Panc1 (cell line): ENCODE measurements around the gene WDR5B. TPM values are rescaled to one million over a fixed set of nuclear protein-coding genes. Genes with fewer than 3 reads are reported as not detected.
A peak's percentile ranks its signal among the peaks of the same experiment; 100 is the strongest.

Source experiments
- ATAC-seq: fragments of 200-7000 bp; cut with Tn5 transposase; 2 replicates; pipeline ENCODE4 v1.9.1; 2020; ENCODE audit warnings: mild to moderate bottlenecking, moderate library complexity
- BruUV-seq: library from RNA; stranded (reverse); fragments of 400-500 nt; replicated peaks from 2 replicates; lab custom pipeline; 2021; lab: Mats Ljungman, UMichigan
- CTCF ChIA-PET: fragments of 300-600 bp; sonication (Branson Sonifier 250); formaldehyde crosslinking; loops from one replicate; lab custom pipeline; 2022; ENCODE audit warnings: antibody characterized with exemption; lab: Charles Lee
- POLR2A ChIA-PET: fragments of 300-600 bp; sonication (Branson Sonifier 250); formaldehyde crosslinking; loops from one replicate; lab custom pipeline; 2022; ENCODE audit warnings: antibody characterized with exemption; lab: Charles Lee
- DNase-seq: peaks from one replicate; pipeline ENCODE4 v3.0.0-alpha.2; 2010; ENCODE audit warnings: low read depth, low spot score
- H3K27ac ChIP-seq: 2 replicates; pipeline ENCODE4 v1.5.1; 2011; ENCODE audit warnings: mild to moderate bottlenecking, low read length, inconsistent platforms
- H3K27me3 ChIP-seq: fragments of 200-500 bp; sonication (Bioruptor generic); 2 replicates; pipeline ENCODE4 v1.6.0; 2014; ENCODE audit warnings: low read length, inconsistent platforms; ENCODE audit not compliant: control insufficient read depth, insufficient read depth
- H3K36me3 ChIP-seq: fragments of 200-500 bp; sonication (Bioruptor generic); 2 replicates; pipeline ENCODE4 v1.5.1; 2014; ENCODE audit warnings: inconsistent platforms, mild to moderate bottlenecking, low read length, moderate library complexity; ENCODE audit not compliant: control insufficient read depth, insufficient read depth
- H3K4me1 ChIP-seq: 2 replicates; pipeline ENCODE4 v1.5.1; 2011; ENCODE audit warnings: inconsistent platforms, mild to moderate bottlenecking, low read length, moderate library complexity; ENCODE audit not compliant: control insufficient read depth, insufficient read depth
- H3K4me3 ChIP-seq, 2 experiments: 2 replicates each; pipeline ENCODE4 v1.5.1; 2011 to 2012; ENCODE audit warnings: low read depth in 2 of 2, low read length in 2 of 2, mild to moderate bottlenecking in 2 of 2, inconsistent platforms in 1 of 2, moderate library complexity in 1 of 2
- H3K9me3 ChIP-seq: fragments of 200-500 bp; sonication (Bioruptor generic); 2 replicates; pipeline ENCODE4 v1.5.1; 2014; ENCODE audit warnings: low read depth, mild to moderate bottlenecking, inconsistent platforms, low read length, moderate library complexity; ENCODE audit not compliant: control insufficient read depth, insufficient read depth
- POLR2AphosphoS5 ChIP-seq: IDR thresholded peaks from 2 replicates; pipeline ENCODE4 v1.6.1; 2012; ENCODE audit warnings: mild to moderate bottlenecking, low read depth, low read length, moderate library complexity
- SIN3A ChIP-seq: IDR thresholded peaks from 2 replicates; pipeline ENCODE4 v1.6.1; 2012; ENCODE audit warnings: low read depth, mild to moderate bottlenecking, low read length, moderate library complexity, borderline replicate concordance; ENCODE audit not compliant: insufficient read depth
- TCF7L2 ChIP-seq: IDR thresholded peaks from 2 replicates; pipeline ENCODE4 v1.6.1; 2011; ENCODE audit warnings: mild to moderate bottlenecking, low read depth, low read length, inconsistent platforms
- in situ Hi-C: cut with HindIII; loops from 2 replicates; pipeline ENCODE4 v1.10.0; 2016; ENCODE audit warnings: low sequenced_read_pairs, low pct_unique_long_range_greater_than_20kb
- intact Hi-C: fragments of 100-400 bp; cut with micrococcal nuclease; formaldehyde crosslinking; loops from one replicate; pipeline ENCODE4 v1.10.0; 2022; ENCODE audit not compliant: unreplicated experiment
- total RNA-seq: library from RNA; stranded (reverse); gene quantifications from one replicate; pipeline ENCODE4 v1.2.1, GENCODE V29; 2021; ENCODE audit not compliant: unreplicated experiment
- TF ChIP-seq, protein P1 (sequence below): fragments of 450-650 bp; IDR thresholded peaks from 2 replicates; pipeline ENCODE4 v1.5.1; 2017; ENCODE audit warnings: mild to moderate bottlenecking
- TF ChIP-seq, protein P2 (sequence below), 2 experiments: IDR thresholded peaks; 2 replicates each; pipeline ENCODE4 v1.6.1; 2011 to 2012; ENCODE audit warnings: low read depth in 2 of 2, control low read depth in 1 of 2, low read length in 1 of 2, mild to moderate bottlenecking in 1 of 2, moderate library complexity in 1 of 2; ENCODE audit not compliant: insufficient read depth in 1 of 2

WDR5B gene
- total RNA-seq, 1 experiment from 2014 or later: 5.5 TPM

DNA sequence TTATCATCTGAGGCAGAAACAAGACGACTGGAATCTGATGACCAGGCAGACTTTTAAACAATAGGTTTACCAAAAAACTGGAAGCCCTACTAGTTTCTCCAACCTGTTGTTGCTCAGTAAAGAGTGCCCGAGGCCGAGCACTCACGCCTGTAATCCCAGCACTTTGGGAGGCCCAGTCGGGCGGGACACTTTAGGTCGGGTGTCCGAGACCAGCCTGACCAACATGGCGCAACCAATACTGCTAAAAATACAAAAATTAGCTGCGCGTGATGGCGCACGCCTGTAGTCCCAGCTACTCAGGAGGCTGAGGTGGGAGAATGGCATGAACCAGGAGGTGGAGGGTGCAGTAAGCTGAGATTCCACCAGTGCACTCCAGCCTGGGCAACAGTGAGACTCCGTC lies 1.1 kb upstream of the WDR5B start:
- no TSS peak for BruUV-seq
- Histone ChIP-seq H3K27ac (peak overlapping the region; percentile 99), H3K27me3 (no peaks in the 10 kb centered on the region), H3K4me1 (peaks cover 17% of the 10 kb centered on the region), H3K36me3 (no peaks in the 10 kb centered on the region; the same call in none of the 2 replicates), H3K4me3 (peak overlapping the region; percentile 68 to 87), H3K9me3 (no peaks in the 10 kb centered on the region)
- intact Hi-C loops (loop anchor here (1.0 kb wide), 1 partner anchor 33 kb away; the partner anchor contains the start of gene FAM162A), in situ Hi-C loops (no loop called here)
- POLR2A ChIA-PET: no interaction called here
- CTCF ChIA-PET: interaction anchor here (1.0 kb wide), 1 partner anchor 32 kb away, joined by 5 read pairs; the partner anchor contains the start of gene FAM162A
- ATAC-seq (no peak), DNase-seq (no peak)
- TF ChIP-seq SIN3A (no peak), POLR2AphosphoS5 (no peak), TCF7L2 (no peak)
- TF ChIP-seq, protein P1, sequence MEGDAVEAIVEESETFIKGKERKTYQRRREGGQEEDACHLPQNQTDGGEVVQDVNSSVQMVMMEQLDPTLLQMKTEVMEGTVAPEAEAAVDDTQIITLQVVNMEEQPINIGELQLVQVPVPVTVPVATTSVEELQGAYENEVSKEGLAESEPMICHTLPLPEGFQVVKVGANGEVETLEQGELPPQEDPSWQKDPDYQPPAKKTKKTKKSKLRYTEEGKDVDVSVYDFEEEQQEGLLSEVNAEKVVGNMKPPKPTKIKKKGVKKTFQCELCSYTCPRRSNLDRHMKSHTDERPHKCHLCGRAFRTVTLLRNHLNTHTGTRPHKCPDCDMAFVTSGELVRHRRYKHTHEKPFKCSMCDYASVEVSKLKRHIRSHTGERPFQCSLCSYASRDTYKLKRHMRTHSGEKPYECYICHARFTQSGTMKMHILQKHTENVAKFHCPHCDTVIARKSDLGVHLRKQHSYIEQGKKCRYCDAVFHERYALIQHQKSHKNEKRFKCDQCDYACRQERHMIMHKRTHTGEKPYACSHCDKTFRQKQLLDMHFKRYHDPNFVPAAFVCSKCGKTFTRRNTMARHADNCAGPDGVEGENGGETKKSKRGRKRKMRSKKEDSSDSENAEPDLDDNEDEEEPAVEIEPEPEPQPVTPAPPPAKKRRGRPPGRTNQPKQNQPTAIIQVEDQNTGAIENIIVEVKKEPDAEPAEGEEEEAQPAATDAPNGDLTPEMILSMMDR: no peak
- TF ChIP-seq, protein P2, sequence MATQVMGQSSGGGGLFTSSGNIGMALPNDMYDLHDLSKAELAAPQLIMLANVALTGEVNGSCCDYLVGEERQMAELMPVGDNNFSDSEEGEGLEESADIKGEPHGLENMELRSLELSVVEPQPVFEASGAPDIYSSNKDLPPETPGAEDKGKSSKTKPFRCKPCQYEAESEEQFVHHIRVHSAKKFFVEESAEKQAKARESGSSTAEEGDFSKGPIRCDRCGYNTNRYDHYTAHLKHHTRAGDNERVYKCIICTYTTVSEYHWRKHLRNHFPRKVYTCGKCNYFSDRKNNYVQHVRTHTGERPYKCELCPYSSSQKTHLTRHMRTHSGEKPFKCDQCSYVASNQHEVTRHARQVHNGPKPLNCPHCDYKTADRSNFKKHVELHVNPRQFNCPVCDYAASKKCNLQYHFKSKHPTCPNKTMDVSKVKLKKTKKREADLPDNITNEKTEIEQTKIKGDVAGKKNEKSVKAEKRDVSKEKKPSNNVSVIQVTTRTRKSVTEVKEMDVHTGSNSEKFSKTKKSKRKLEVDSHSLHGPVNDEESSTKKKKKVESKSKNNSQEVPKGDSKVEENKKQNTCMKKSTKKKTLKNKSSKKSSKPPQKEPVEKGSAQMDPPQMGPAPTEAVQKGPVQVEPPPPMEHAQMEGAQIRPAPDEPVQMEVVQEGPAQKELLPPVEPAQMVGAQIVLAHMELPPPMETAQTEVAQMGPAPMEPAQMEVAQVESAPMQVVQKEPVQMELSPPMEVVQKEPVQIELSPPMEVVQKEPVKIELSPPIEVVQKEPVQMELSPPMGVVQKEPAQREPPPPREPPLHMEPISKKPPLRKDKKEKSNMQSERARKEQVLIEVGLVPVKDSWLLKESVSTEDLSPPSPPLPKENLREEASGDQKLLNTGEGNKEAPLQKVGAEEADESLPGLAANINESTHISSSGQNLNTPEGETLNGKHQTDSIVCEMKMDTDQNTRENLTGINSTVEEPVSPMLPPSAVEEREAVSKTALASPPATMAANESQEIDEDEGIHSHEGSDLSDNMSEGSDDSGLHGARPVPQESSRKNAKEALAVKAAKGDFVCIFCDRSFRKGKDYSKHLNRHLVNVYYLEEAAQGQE (IDR thresholded peaks at IDR 0.05; ENCODE audit: insufficient read depth in 1 of 2, low read depth in 2 of 2, low read length in 1 of 2): no peak

DNA sequence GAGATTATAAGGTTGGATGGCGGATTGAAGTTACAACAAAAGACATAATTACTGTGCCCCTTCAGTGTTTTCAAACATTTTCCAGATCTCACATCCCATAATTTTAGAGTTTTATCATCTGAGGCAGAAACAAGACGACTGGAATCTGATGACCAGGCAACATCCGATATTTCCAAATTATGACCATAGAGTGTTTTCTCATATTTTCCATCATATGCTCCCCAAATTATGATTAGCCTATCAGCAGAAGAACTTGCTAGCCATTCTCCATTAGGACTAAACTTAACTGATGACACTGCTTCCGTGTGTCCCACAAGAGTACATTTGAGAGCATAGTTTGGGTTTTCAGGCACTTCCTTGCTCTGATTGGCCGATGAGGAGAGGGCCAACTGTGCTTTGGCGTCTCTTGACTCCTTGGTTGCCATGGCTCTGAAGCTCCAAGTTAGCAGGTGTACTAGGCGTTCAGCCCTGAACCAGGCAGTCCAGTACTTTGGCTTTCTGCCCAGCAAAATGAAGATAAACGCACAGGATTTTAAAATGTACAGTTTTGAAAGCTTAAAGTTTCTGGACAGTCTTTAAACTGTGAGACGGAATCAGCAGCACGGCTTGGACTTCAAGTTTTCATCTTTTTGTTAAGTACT lies 638 bp downstream of the WDR5B start:
- TSS peak; percentile 84 for BruUV-seq
- Histone ChIP-seq H3K36me3 (peaks cover 2% of the 10 kb centered on the region), H3K27me3 (no peaks in the 10 kb centered on the region), H3K4me1 (peaks cover 17% of the 10 kb centered on the region), H3K27ac (peak overlapping the region; percentile 99), H3K4me3 (peak overlapping the region; percentile 68 to 87), H3K9me3 (no peaks in the 10 kb centered on the region)
- in situ Hi-C loops (no loop called here), intact Hi-C loops (no loop called here)
- no peak for TF ChIP-seq SIN3A
- TF ChIP-seq, protein P2 (IDR thresholded peaks at IDR 0.05; ENCODE audit: insufficient read depth in 1 of 2, low read depth in 2 of 2, low read length in 1 of 2): no peak
- no peak for TF ChIP-seq TCF7L2
- TF ChIP-seq POLR2AphosphoS5: no peak
- TF ChIP-seq, protein P1: no peak
- POLR2A ChIA-PET: interaction anchor here (0.6 to 1.0 kb wide), 3 partner anchors 31 to 868 kb away, joined by 3 to 7 read pairs (median 3); partner anchors contain the start of gene FAM162A
- ATAC-seq (peak; percentile 56; the same call in 1 of the 2 replicates), DNase-seq (no peak)
- CTCF ChIA-PET: interaction anchor here (1.3 kb wide), 1 partner anchor 22 kb away, joined by 4 read pairs; no protein-coding TSS in a partner anchor
